Natural killer cell treated with Interleukin-12 subunit alpha and Interleukin-12 subunit beta and Interleukin-15 and Interleukin-18, amount 100 ng/mL, for 72 hours (primary cell): ENCODE data around the gene HMCES. TPM values are rescaled to one million over a fixed set of nuclear protein-coding genes. Genes with fewer than 3 reads are reported as not detected.
"Not testable (repeated sequence)": the region's sequence is repeated elsewhere in the genome, so short reads cannot be mapped to it uniquely, and the experiment has no call there.

ENCODE experiments used
- ATAC-seq, 2 donors: fragments of 150-1000 bp; cut with Tn5 transposase in 1 of 2; sonication (Bioruptor Pico), chemical (Tn5 transposase) in 1 of 2; 2 replicates each; pipeline ENCODE4 v1.10.0; 2021
- DNase-seq: peaks from one replicate; pipeline ENCODE4 v3.0.0; 2022; ENCODE audit warnings: low spot score
- H3K27ac Mint-ChIP-seq, 2 donors: 1 replicate in 1 of 2; 2 replicates in 1 of 2; pipeline ENCODE4 v1.8.0; 2022; ENCODE audit warnings: mixed read lengths in 2 of 2, mild to moderate bottlenecking in 1 of 2, moderate library complexity in 1 of 2
- H3K27me3 Mint-ChIP-seq, 2 donors: 1 replicate in 1 of 2; 2 replicates in 1 of 2; pipeline ENCODE4 v1.8.0; 2022; ENCODE audit warnings: mixed read lengths in 2 of 2
- H3K36me3 Mint-ChIP-seq: one replicate; pipeline ENCODE4 v1.8.0; 2022; ENCODE audit warnings: mixed read lengths
- H3K4me1 Mint-ChIP-seq, 2 donors: 1 replicate in 1 of 2; 2 replicates in 1 of 2; pipeline ENCODE4 v1.8.0; 2022; ENCODE audit warnings: low read depth in 2 of 2, mixed read lengths in 2 of 2, mild to moderate bottlenecking in 1 of 2
- H3K4me3 Mint-ChIP-seq: one replicate; pipeline ENCODE4 v1.8.0; 2022; ENCODE audit warnings: mixed read lengths
- H3K9me3 Mint-ChIP-seq: 2 replicates; pipeline ENCODE4 v1.8.0; 2022; ENCODE audit warnings: mixed read lengths
- total RNA-seq, 2 donors: library from RNA; stranded (reverse); gene quantifications; one replicate each; pipeline ENCODE4 v1.2.3, GENCODE V29; 2022

HMCES gene
- total RNA-seq, 2 donors from 2014 or later: 49.2 to 52.5 TPM

GRCh38 chr3:129245641-129246306, 32.9 kb upstream of the HMCES start:
- DNase-seq (peak; percentile 84), ATAC-seq (peak; percentile 75 to 82)
- not testable (repeated sequence) for H3K36me3 Mint-ChIP-seq, H3K4me3 Mint-ChIP-seq, H3K27me3 Mint-ChIP-seq, H3K9me3 Mint-ChIP-seq
- H3K27ac Mint-ChIP-seq: peak overlapping the region in 1 of 2 donors; percentile 77
- peaks cover 28 to 35% of the 10 kb centered on the region in 2 donors for H3K4me1 Mint-ChIP-seq

GRCh38 chr3:129246636-129247035, 32.0 kb upstream of the HMCES start:
- Mint-ChIP-seq H3K4me1 (peaks cover 29 to 36% of the 10 kb centered on the region in 2 donors), H3K4me3 (no peak overlapping the region), H3K9me3 (no peaks in the 10 kb centered on the region), H3K27me3 (no peaks in the 10 kb centered on the region), H3K36me3 (peaks cover 4% of the 10 kb centered on the region), H3K27ac (no peak overlapping the region)
- DNase-seq: no peak
- ATAC-seq: no peak

GRCh38 chr3:129248286-129248979, 30.2 kb upstream of the HMCES start:
- peaks cover 42 to 46% of the 10 kb centered on the region in 2 donors for H3K4me1 Mint-ChIP-seq
- DNase-seq (no peak), ATAC-seq (no peak)
- H3K9me3 Mint-ChIP-seq: no peaks in the 10 kb centered on the region
- H3K27ac Mint-ChIP-seq: peak overlapping the region; percentile 96 to 99
- peaks cover 16% of the 10 kb centered on the region for H3K36me3 Mint-ChIP-seq
- peak overlapping the region; percentile 99 for H3K4me3 Mint-ChIP-seq
- no peaks in the 10 kb centered on the region for H3K27me3 Mint-ChIP-seq

GRCh38 chr3:129249284-129250065, 29.2 kb upstream of the HMCES start, which contains the start of gene COPG1:
Gene COPG1, plus strand, starts transcription at chr3:129249606. Its CDS starts 104 bp downstream, at chr3:129249710.
- Mint-ChIP-seq H3K9me3 (no peaks in the 10 kb centered on the region), H3K27ac (peak within 1 kb of the TSS; percentile 96 to 99), H3K4me1 (peaks cover 43 to 50% of the 10 kb centered on the region in 2 donors), H3K4me3 (peak within 1 kb of the TSS; percentile 99), H3K36me3 (peaks cover 17% of the 10 kb centered on the region), H3K27me3 (no peaks in the 10 kb centered on the region)
- DNase-seq: peak; percentile 93
- ATAC-seq: peak; percentile 91 to 95

- Mint-ChIP-seq H3K36me3 (peaks cover 17% of the 10 kb centered on the region), H3K27ac (peak overlapping the region in 1 of 2 donors; percentile 51), H3K4me3 (no peak overlapping the region), H3K4me1 (peaks cover 43 to 50% of the 10 kb centered on the region in 2 donors), H3K27me3 (no peaks in the 10 kb centered on the region), H3K9me3 (no peaks in the 10 kb centered on the region)
- no peak for DNase-seq
- no peak for ATAC-seq
Measured at GRCh38 chr3:129252748-129253147, 25.9 kb upstream of the HMCES start.

GRCh38 chr3:129254536-129255230, 24.0 kb upstream of the HMCES start:
- peaks cover 25 to 37% of the 10 kb centered on the region in 2 donors for H3K4me1 Mint-ChIP-seq
- H3K4me3 Mint-ChIP-seq: no peak overlapping the region
- ATAC-seq (no peak), DNase-seq (no peak)
- H3K27ac Mint-ChIP-seq: no peak overlapping the region
- H3K36me3 Mint-ChIP-seq: peaks cover 23% of the 10 kb centered on the region
- no peaks in the 10 kb centered on the region for H3K27me3 Mint-ChIP-seq
- H3K9me3 Mint-ChIP-seq: no peaks in the 10 kb centered on the region

GRCh38 chr3:129256270-129256669, 22.4 kb upstream of the HMCES start:
- Mint-ChIP-seq H3K27ac (no peak overlapping the region), H3K4me3 (no peak overlapping the region)

GRCh38 chr3:129257609-129258008, 21.1 kb upstream of the HMCES start:
- H3K9me3 Mint-ChIP-seq: no peaks in the 10 kb centered on the region
- no peak for DNase-seq
- H3K27ac Mint-ChIP-seq: no peak overlapping the region
- peaks cover 30% of the 10 kb centered on the region for H3K36me3 Mint-ChIP-seq
- peaks cover 14 to 32% of the 10 kb centered on the region in 2 donors for H3K4me1 Mint-ChIP-seq
- H3K27me3 Mint-ChIP-seq: no peaks in the 10 kb centered on the region
- H3K4me3 Mint-ChIP-seq: no peak overlapping the region
- ATAC-seq: no peak

More at GRCh38 chr3:129256270-129256669, 22.4 kb upstream of the HMCES start:
- ATAC-seq: no peak
- DNase-seq: no peak
- Mint-ChIP-seq H3K27me3 (no peaks in the 10 kb centered on the region), H3K9me3 (no peaks in the 10 kb centered on the region), H3K36me3 (peaks cover 29% of the 10 kb centered on the region), H3K4me1 (peaks cover 21 to 33% of the 10 kb centered on the region in 2 donors)

- Mint-ChIP-seq H3K4me1 (peaks cover 6 to 31% of the 10 kb centered on the region in 2 donors), H3K36me3 (peaks cover 36% of the 10 kb centered on the region), H3K4me3 (no peak overlapping the region), H3K9me3 (no peaks in the 10 kb centered on the region), H3K27me3 (no peaks in the 10 kb centered on the region), H3K27ac (no peak overlapping the region)
- DNase-seq (no peak), ATAC-seq (no peak)
Measured at GRCh38 chr3:129259612-129260477, 18.8 kb upstream of the HMCES start.

GRCh38 chr3:129260606-129261005, 18.1 kb upstream of the HMCES start:
- ATAC-seq: no peak
- H3K9me3 Mint-ChIP-seq: no peaks in the 10 kb centered on the region
- H3K4me1 Mint-ChIP-seq: peaks cover 6 to 31% of the 10 kb centered on the region in 2 donors
- no peaks in the 10 kb centered on the region for H3K27me3 Mint-ChIP-seq
- no peak for DNase-seq
- peaks cover 36% of the 10 kb centered on the region for H3K36me3 Mint-ChIP-seq
- no peak overlapping the region for H3K27ac Mint-ChIP-seq
- no peak overlapping the region for H3K4me3 Mint-ChIP-seq

GRCh38 chr3:129261894-129262293, 16.8 kb upstream of the HMCES start:
- DNase-seq (no peak), ATAC-seq (no peak)
- H3K36me3 Mint-ChIP-seq: peaks cover 42% of the 10 kb centered on the region
- H3K27me3 Mint-ChIP-seq: no peaks in the 10 kb centered on the region
- H3K27ac Mint-ChIP-seq: no peak overlapping the region
- H3K9me3 Mint-ChIP-seq: no peaks in the 10 kb centered on the region
- H3K4me3 Mint-ChIP-seq: no peak overlapping the region
- H3K4me1 Mint-ChIP-seq: peaks cover 6 to 27% of the 10 kb centered on the region in 2 donors

GRCh38 chr3:129263161-129263910, 15.3 kb upstream of the HMCES start:
- peaks cover 6 to 27% of the 10 kb centered on the region in 2 donors for H3K4me1 Mint-ChIP-seq
- H3K27me3 Mint-ChIP-seq: no peaks in the 10 kb centered on the region
- H3K27ac Mint-ChIP-seq: peak overlapping the region in 1 of 2 donors; percentile 21
- ATAC-seq: peak in 1 of 2 donors; percentile 13
- no peak for DNase-seq
- H3K36me3 Mint-ChIP-seq: peaks cover 41% of the 10 kb centered on the region
- H3K4me3 Mint-ChIP-seq: no peak overlapping the region
- H3K9me3 Mint-ChIP-seq: no peaks in the 10 kb centered on the region
